Gastrocnemius medialis (tissue), 4 donors: ENCODE measurements around the gene ASXL1. TPM values are rescaled to one million over a fixed set of nuclear protein-coding genes. Genes with fewer than 3 reads are reported as not detected.
"Not testable (repeated sequence)": the region's sequence is repeated elsewhere in the genome, so short reads cannot be mapped to it uniquely, and the experiment has no call there.

Experiments used
- ATAC-seq, 2 donors: fragments of 150-250 bp; one replicate each; pipeline ENCODE4 v1.9.1; 2016
- DNase-seq, 2 donors: peaks; one replicate each; pipeline ENCODE4 v3.0.0-alpha.2; 2019
- H3K27ac ChIP-seq, 4 donors: fragments of 200-600 bp; sonication (generic); 1 replicate in 1 of 4; 2 replicates in 3 of 4; pipeline ENCODE4 v1.5.1; 2016 to 2018; ENCODE audit warnings: mild to moderate bottlenecking in 2 of 4, moderate library complexity in 1 of 4
- H3K27me3 ChIP-seq, 3 donors: fragments of 200-600 bp; sonication (generic) in 2 of 3; 1 replicate in 1 of 3; 2 replicates in 2 of 3; pipeline versions ENCODE4 v1.5.1 to v1.6.0; 2016 to 2019; ENCODE audit warnings: mild to moderate bottlenecking in 1 of 3, moderate library complexity in 1 of 3
- H3K36me3 ChIP-seq, 2 donors: fragments of 200-600 bp; sonication (generic) in 1 of 2; one replicate each; pipeline ENCODE4 v1.5.1; 2017 to 2018
- H3K4me1 ChIP-seq, 2 donors: fragments of 200-600 bp; sonication (generic) in 1 of 2; one replicate each; pipeline ENCODE4 v1.5.1; 2016 to 2017; ENCODE audit warnings: mild to moderate bottlenecking in 2 of 2
- H3K4me3 ChIP-seq, 4 donors: fragments of 200-600 bp; sonication (generic) in 3 of 4; 1 replicate in 1 of 4; 2 replicates in 3 of 4; pipeline ENCODE4 v1.5.1; 2016 to 2019; ENCODE audit warnings: mild to moderate bottlenecking in 2 of 4
- H3K9me3 ChIP-seq, 3 donors: fragments of 200-600 bp; sonication (generic) in 2 of 3; 1 replicate in 1 of 3; 2 replicates in 2 of 3; pipeline ENCODE4 v1.5.1; 2016 to 2019
- POLR2A ChIP-seq, 2 donors: fragments of 450-650 bp; IDR thresholded peaks; one replicate each; pipeline ENCODE4 v1.6.1; 2017; ENCODE audit warnings: antibody characterized with exemption in 2 of 2, mild to moderate bottlenecking in 2 of 2, moderate library complexity in 2 of 2
- in situ Hi-C, 4 donors: fragments of 200-750 bp; cut with MboI; loops; one replicate each; pipeline versions ENCODE4 v1.15.0 to v1.8.0; 2017; ENCODE audit warnings: low sequenced_read_pairs in 4 of 4
- intact Hi-C: fragments of 100-400 bp; cut with DNase I; formaldehyde crosslinking; loops from one replicate; pipeline ENCODE4 v1.15.1; 2023; ENCODE audit warnings: low total_unique reads
- total RNA-seq, 4 donors: library from RNA; depleted of rRNA; stranded (reverse); fragments of >200 nt; gene quantifications; one replicate each; pipeline versions ENCODE4 v1.1.0 to v1.2.3, GENCODE V29; 2016
- TF ChIP-seq, protein P1 (sequence below), 5 experiments: fragments of 450-650 bp in 3 of 5; fragments of 200-600 bp in 2 of 5; sonication (generic) in 2 of 5; IDR thresholded peaks in 4 of 5; conservative IDR thresholded peaks in 1 of 5; 1 replicate in 4 of 5; 2 replicates in 1 of 5; pipeline ENCODE4 v1.5.1; 2016 to 2019; ENCODE audit warnings: antibody characterized with exemption in 5 of 5, mild to moderate bottlenecking in 3 of 5, moderate library complexity in 3 of 5

The ASXL1 gene
- total RNA-seq, 4 donors from 2014 or later: 21.8 to 36.6 (median 28.4) TPM

DNA sequence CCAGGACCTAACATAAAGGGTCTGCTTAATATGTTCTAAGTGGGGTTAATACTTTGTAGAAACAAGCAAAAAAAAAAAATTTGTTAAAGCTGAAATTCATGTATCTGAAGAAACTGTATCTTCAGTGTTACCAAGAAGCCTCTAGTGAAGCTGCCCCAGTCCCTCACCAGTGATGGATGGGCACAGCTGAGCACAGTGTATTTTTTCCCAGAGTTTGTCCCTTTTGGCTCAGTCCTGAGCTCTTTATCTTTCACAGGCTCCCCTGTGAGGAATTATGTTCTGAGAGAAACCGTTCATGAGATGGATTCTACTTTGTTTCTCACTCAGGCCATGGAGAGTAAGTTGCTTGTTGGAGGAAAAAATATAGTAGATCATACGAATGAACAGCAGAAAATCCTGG lies 42.2 kb upstream of the ASXL1 start:
- intact Hi-C loops: no loop called here
- H3K27me3 ChIP-seq: no peaks in the 10 kb centered on the region
- H3K27ac ChIP-seq: no peak overlapping the region
- in situ Hi-C loops: no loop called here
- H3K4me3 ChIP-seq: no peak overlapping the region
- H3K36me3 ChIP-seq: peaks cover 0 to 37% of the 10 kb centered on the region in 2 donors
- TF ChIP-seq, protein P1, sequence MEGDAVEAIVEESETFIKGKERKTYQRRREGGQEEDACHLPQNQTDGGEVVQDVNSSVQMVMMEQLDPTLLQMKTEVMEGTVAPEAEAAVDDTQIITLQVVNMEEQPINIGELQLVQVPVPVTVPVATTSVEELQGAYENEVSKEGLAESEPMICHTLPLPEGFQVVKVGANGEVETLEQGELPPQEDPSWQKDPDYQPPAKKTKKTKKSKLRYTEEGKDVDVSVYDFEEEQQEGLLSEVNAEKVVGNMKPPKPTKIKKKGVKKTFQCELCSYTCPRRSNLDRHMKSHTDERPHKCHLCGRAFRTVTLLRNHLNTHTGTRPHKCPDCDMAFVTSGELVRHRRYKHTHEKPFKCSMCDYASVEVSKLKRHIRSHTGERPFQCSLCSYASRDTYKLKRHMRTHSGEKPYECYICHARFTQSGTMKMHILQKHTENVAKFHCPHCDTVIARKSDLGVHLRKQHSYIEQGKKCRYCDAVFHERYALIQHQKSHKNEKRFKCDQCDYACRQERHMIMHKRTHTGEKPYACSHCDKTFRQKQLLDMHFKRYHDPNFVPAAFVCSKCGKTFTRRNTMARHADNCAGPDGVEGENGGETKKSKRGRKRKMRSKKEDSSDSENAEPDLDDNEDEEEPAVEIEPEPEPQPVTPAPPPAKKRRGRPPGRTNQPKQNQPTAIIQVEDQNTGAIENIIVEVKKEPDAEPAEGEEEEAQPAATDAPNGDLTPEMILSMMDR (IDR thresholded peaks at IDR 0.05 in 4 of 5, conservative IDR thresholded peaks at IDR 0.05 in 1 of 5): no peak
- TF ChIP-seq POLR2A (IDR thresholded peaks at IDR 0.05): no peak
- no peaks in the 10 kb centered on the region for H3K4me1 ChIP-seq
- ATAC-seq (no peak), DNase-seq (no peak)
- H3K9me3 ChIP-seq: no peaks in the 10 kb centered on the region

DNA sequence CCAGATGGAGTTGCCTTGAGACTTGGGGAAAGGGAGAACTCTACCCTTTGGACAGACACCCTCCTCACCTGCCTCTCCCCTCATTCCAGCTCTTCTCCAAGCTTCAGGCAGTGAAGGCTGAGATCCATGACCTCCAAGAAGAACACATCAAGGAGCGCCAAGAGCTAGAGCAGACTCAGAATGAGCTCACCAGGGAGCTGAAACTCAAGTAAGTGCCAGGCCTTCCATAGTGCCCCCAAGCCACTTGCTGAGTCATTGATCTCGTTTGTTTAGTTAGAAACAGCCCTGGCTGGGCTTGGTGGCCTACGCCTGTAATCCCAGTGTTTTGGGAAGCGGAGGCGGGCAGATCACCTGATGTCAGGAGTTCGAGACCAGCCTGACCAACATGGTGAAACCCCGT lies 41.5 kb upstream of the ASXL1 start:
- Histone ChIP-seq H3K36me3 (peaks cover 0 to 36% of the 10 kb centered on the region in 2 donors), H3K4me3 (no peak overlapping the region), H3K9me3 (no peaks in the 10 kb centered on the region), H3K4me1 (no peaks in the 10 kb centered on the region), H3K27me3 (no peaks in the 10 kb centered on the region), H3K27ac (no peak overlapping the region)
- DNase-seq (no peak), ATAC-seq (no peak)
- in situ Hi-C loops: no loop called here
- no peak for TF ChIP-seq POLR2A (IDR thresholded peaks at IDR 0.05)
- TF ChIP-seq, protein P1 (IDR thresholded peaks at IDR 0.05 in 4 of 5, conservative IDR thresholded peaks at IDR 0.05 in 1 of 5): no peak
- intact Hi-C loops: no loop called here

DNA sequence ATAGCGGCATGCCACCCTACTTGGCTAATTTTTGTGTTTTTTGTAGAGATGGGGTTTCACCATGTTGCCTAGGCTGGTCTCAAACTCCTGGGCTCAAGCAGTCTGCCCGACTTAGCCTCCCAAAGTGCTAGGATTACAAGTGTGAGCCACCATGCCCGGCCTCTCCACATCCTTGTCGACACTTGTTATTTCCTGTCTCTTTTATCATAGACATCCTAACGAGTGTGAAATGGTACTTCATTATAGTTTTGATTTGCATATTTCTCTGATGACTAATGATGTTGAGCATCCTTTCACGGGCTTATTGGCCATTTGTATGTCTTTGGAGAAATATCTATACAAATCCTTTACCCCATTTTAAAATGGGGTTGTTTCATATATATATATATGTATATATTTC lies 39.0 kb upstream of the ASXL1 start:
- intact Hi-C loops: no loop called here
- ATAC-seq: no peak

DNA sequence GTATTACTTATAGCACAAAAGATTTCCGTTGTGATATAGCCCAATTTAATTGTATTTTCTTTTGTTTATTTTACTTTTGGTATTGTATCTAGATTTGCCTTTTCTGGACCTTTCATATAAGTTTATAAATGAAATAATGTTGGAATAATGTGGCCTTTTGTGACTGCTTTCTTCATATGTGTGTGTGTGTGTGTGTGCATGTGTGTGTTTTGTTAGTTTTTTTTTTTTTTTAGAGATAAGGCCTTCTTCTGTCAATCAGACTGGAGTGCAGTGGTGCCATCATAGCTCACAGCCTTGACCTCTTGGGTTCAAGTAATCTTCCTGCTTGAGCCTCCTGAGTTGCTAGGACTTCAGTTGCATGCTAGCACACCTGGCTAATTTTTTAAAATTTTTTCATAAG lies 37.8 kb upstream of the ASXL1 start:
- DNase-seq (no peak), ATAC-seq (no peak)
- Histone ChIP-seq H3K4me1 (no peaks in the 10 kb centered on the region), H3K4me3 (no peak overlapping the region), H3K9me3 (no peaks in the 10 kb centered on the region), H3K36me3 (peaks cover 0 to 31% of the 10 kb centered on the region in 2 donors), H3K27me3 (no peaks in the 10 kb centered on the region), H3K27ac (no peak overlapping the region)
- TF ChIP-seq POLR2A (IDR thresholded peaks at IDR 0.05): no peak
- TF ChIP-seq, protein P1 (IDR thresholded peaks at IDR 0.05 in 4 of 5, conservative IDR thresholded peaks at IDR 0.05 in 1 of 5): no peak
- intact Hi-C loops: no loop called here
- in situ Hi-C loops: no loop called here

More for the DNA sequence above, 39.0 kb upstream of the ASXL1 start:
- H3K36me3 ChIP-seq: peaks cover 0 to 31% of the 10 kb centered on the region in 2 donors
- DNase-seq: no peak
- in situ Hi-C loops: no loop called here
- TF ChIP-seq POLR2A (IDR thresholded peaks at IDR 0.05): no peak
- TF ChIP-seq, protein P1 (IDR thresholded peaks at IDR 0.05 in 4 of 5, conservative IDR thresholded peaks at IDR 0.05 in 1 of 5): no peak
- H3K27ac ChIP-seq: no peak overlapping the region
- no peaks in the 10 kb centered on the region for H3K4me1 ChIP-seq
- H3K27me3 ChIP-seq: no peaks in the 10 kb centered on the region
- no peak overlapping the region for H3K4me3 ChIP-seq
- no peaks in the 10 kb centered on the region for H3K9me3 ChIP-seq

DNA sequence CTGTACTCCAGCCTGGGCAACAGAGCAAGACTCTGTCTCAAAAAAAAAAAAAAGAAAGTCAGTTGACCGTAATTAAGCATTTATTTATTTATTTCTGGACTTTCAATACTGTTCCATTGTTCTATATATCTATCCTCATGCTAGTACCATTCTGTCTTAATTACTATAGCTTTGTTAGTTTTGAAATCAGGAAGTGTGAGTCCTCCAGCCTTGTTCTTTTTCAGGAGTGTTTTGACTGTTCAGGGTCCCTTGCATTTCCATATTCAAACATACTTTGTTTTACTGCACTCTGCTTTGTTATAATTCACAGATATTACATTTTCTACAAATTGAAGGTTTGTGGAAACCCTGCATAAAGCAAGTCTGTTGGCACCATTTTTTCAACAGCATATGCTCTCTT lies 36.7 kb upstream of the ASXL1 start:
- intact Hi-C loops (no loop called here), in situ Hi-C loops (no loop called here)
- no peaks in the 10 kb centered on the region for H3K9me3 ChIP-seq
- no peak overlapping the region for H3K27ac ChIP-seq
- ATAC-seq (no peak), DNase-seq (no peak)
- peaks cover 0 to 25% of the 10 kb centered on the region in 2 donors for H3K36me3 ChIP-seq
- no peak overlapping the region for H3K4me3 ChIP-seq
- no peaks in the 10 kb centered on the region for H3K27me3 ChIP-seq
- no peak for TF ChIP-seq POLR2A (IDR thresholded peaks at IDR 0.05)
- TF ChIP-seq, protein P1 (IDR thresholded peaks at IDR 0.05 in 4 of 5, conservative IDR thresholded peaks at IDR 0.05 in 1 of 5): no peak
- H3K4me1 ChIP-seq: no peaks in the 10 kb centered on the region

DNA sequence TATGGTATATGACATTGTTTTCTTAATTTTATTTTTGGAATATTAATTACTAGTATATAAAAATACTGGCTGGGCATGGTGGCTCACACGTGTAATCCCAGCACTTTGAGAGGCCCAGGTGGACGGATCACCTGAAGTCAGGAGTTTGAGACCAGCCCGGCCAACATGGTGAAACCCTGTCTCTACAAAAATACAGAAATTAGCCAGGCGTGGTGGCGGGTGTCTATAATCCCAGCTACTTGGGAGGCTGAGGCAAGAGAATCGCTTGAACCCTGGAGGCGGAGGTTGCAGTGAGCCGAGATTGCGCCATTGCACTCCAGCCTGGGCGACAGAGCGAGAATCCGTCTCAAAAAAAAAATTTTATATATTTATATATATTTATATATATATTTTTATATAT lies 35.9 kb upstream of the ASXL1 start:
- H3K27ac ChIP-seq, H3K9me3 ChIP-seq, H3K4me3 ChIP-seq, ATAC-seq, DNase-seq, intact Hi-C loops, H3K4me1 ChIP-seq, H3K27me3 ChIP-seq, in situ Hi-C loops: not testable (repeated sequence)
- H3K36me3 ChIP-seq: peaks cover 0 to 17% of the 10 kb centered on the region in 2 donors

DNA sequence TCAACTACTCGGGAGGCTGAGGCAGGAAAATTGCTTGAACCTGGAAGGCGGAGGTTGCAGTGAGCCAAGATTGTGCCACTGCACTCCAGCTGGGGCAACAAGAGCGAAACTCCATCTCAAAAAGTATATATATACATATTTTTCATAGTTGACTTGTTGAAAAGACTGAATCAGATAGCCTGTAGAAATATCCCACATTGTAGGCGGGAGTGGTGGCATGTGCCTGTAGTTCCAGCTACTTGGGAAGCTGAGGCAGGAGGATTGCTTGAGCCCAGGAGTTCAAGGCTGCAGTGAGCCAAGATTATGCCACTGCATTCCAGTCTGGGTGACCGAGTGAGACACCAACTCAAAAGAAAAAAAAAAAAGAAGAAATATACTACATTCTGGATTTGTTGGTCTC lies 34.4 kb upstream of the ASXL1 start:
- not testable (repeated sequence) for ATAC-seq

More for the DNA sequence above, 34.4 kb upstream of the ASXL1 start:
- peaks cover 0 to 13% of the 10 kb centered on the region in 2 donors for H3K36me3 ChIP-seq
- H3K9me3 ChIP-seq, H3K27me3 ChIP-seq, DNase-seq, intact Hi-C loops, H3K4me3 ChIP-seq, H3K27ac ChIP-seq, H3K4me1 ChIP-seq, in situ Hi-C loops: not testable (repeated sequence)
